HepG2 (cell line): Measurements from ENCODE around the gene PSMB11. TPM values are rescaled to one million over a fixed set of nuclear protein-coding genes. Genes with fewer than 3 reads are reported as not detected.

Source experiments
- HNF1B ChIP-seq: sonication (generic); formaldehyde crosslinking; IDR thresholded peaks from 2 replicates; pipeline ENCODE4 v1.5.1; 2020; ENCODE audit warnings: mild to moderate bottlenecking, moderate library complexity, missing genetic modification reagents
- IRF1 ChIP-seq: sonication (generic); formaldehyde crosslinking; IDR thresholded peaks from 2 replicates; pipeline ENCODE4 v1.4.0; 2020; ENCODE audit warnings: low read depth, mild to moderate bottlenecking, missing genetic modification reagents
- NAIF1 ChIP-seq: sonication (generic); formaldehyde crosslinking; IDR thresholded peaks from 2 replicates; pipeline ENCODE4 v1.5.0; 2020; ENCODE audit warnings: mild to moderate bottlenecking, missing genetic modification reagents, borderline replicate concordance
- RCOR2 ChIP-seq: IDR thresholded peaks from 2 replicates; pipeline ENCODE4 v1.6.1; 2016; ENCODE audit warnings: missing biosample characterization, missing genetic modification reagents
- SIN3A ChIP-seq: IDR thresholded peaks from 2 replicates; pipeline ENCODE4 v1.6.1; 2011; ENCODE audit warnings: low read depth, mild to moderate bottlenecking, control low read depth, low read length, borderline replicate concordance
- TFDP2 ChIP-seq: sonication (generic); formaldehyde crosslinking; IDR thresholded peaks from 2 replicates; pipeline ENCODE4 v1.4.0; 2020; ENCODE audit warnings: missing genetic modification reagents
- ZFP36L2 ChIP-seq: sonication (generic); formaldehyde crosslinking; IDR thresholded peaks from 2 replicates; pipeline ENCODE4 v1.4.0; 2020; ENCODE audit warnings: missing genetic modification reagents
- ZNF331 ChIP-seq: sonication (generic); formaldehyde crosslinking; IDR thresholded peaks from 2 replicates; pipeline ENCODE4 v1.4.0; 2020; ENCODE audit warnings: missing genetic modification reagents
- ZNF691 ChIP-seq: sonication (generic); formaldehyde crosslinking; IDR thresholded peaks from 2 replicates; pipeline ENCODE4 v1.4.0; 2020; ENCODE audit warnings: missing genetic modification reagents, low read depth, mild to moderate bottlenecking, borderline replicate concordance
- ZNF710 ChIP-seq: sonication (generic); formaldehyde crosslinking; IDR thresholded peaks from 2 replicates; pipeline ENCODE4 v1.5.0; 2020; ENCODE audit warnings: mild to moderate bottlenecking, missing genetic modification reagents, borderline replicate concordance
- ZNF724P ChIP-seq: sonication (generic); formaldehyde crosslinking; IDR thresholded peaks from 2 replicates; pipeline ENCODE4 v1.8.0; 2022; ENCODE audit warnings: missing genetic modification reagents, borderline replicate concordance
- ZNF770 ChIP-seq: sonication (generic); formaldehyde crosslinking; IDR thresholded peaks from 2 replicates; pipeline ENCODE4 v1.5.0; 2020; ENCODE audit warnings: mild to moderate bottlenecking, missing genetic modification reagents
- ZNF776 ChIP-seq: sonication (generic); formaldehyde crosslinking; IDR thresholded peaks from 2 replicates; pipeline ENCODE4 v1.4.0; 2020; ENCODE audit warnings: mild to moderate bottlenecking, missing genetic modification reagents
- ZNF784 ChIP-seq: sonication (generic); formaldehyde crosslinking; IDR thresholded peaks from 2 replicates; pipeline ENCODE4 v1.5.1; 2020; ENCODE audit warnings: missing genetic modification reagents, mild to moderate bottlenecking, borderline replicate concordance
- polyA plus RNA-seq, 8 experiments: library from polyadenylated mRNA; depleted of rRNA in 3 of 8; stranded (reverse) in 7 of 8; unstranded in 1 of 8; fragments of >200 nt; fragmentation: Illumina TruSeq in 4 of 8; extraction: Trizol in 4 of 8; gene quantifications; 2 replicates each; pipeline versions ENCODE4 v1.2.1 to v1.2.3, GENCODE V29; 2011 to 2016; ENCODE audit warnings: low read depth in 4 of 8, missing spikeins in 1 of 8, mixed read lengths in 1 of 8; ENCODE audit not compliant: insufficient read depth in 1 of 8
- total RNA-seq, 5 experiments: library from RNA; depleted of rRNA; stranded (reverse); fragments of >200 nt; fragmentation: Illumina TruSeq; extraction: Trizol; gene quantifications; 2 replicates each; pipeline ENCODE4 v1.2.3, GENCODE V29; 2016; ENCODE audit warnings: low read depth in 1 of 5
- TF ChIP-seq, protein P1 (sequence below): sonication (generic); formaldehyde crosslinking; conservative IDR thresholded peaks from 2 replicates; pipeline ENCODE4 v1.8.0; 2022; ENCODE audit warnings: missing genetic modification reagents
- TF ChIP-seq, protein P2 (sequence below): sonication (generic); formaldehyde crosslinking; IDR thresholded peaks from 2 replicates; pipeline ENCODE4 v1.8.1; 2023; ENCODE audit warnings: mild to moderate bottlenecking, moderate library complexity, missing genetic modification reagents

Gene PSMB11
- total and polyA plus RNA-seq, 2 of the 13 experiments (the other 11 are each of a cell fraction or from before 2014, with no cell fraction given), result not detected

GRCh38 chr14:23052182-23052623 lies 10.2 kb downstream of the PSMB11 start (continued):
- TF ChIP-seq ZNF784 (CRISPR knock-in tag) (no peak), IRF1 (CRISPR knock-in tag) (no peak), ZNF770 (CRISPR knock-in tag) (no peak), RCOR2 (CRISPR knock-in tag) (no peak), ZFP36L2 (CRISPR knock-in tag) (no peak), ZNF691 (CRISPR knock-in tag) (0 out of 2 replicates have a peak, but pooled peaks have one; percentile 84), TFDP2 (CRISPR knock-in tag) (no peak), ZNF776 (CRISPR knock-in tag) (no peak), SIN3A (no peak), ZNF331 (CRISPR knock-in tag) (peak; percentile 42; the same call in 1 of the 2 replicates), ZNF724P (no peak), ZNF710 (CRISPR knock-in tag) (no peak), HNF1B (CRISPR knock-in tag) (0 out of 2 replicates have a peak, but pooled peaks have one; percentile 65), NAIF1 (CRISPR knock-in tag) (no peak)
- TF ChIP-seq, protein P1, sequence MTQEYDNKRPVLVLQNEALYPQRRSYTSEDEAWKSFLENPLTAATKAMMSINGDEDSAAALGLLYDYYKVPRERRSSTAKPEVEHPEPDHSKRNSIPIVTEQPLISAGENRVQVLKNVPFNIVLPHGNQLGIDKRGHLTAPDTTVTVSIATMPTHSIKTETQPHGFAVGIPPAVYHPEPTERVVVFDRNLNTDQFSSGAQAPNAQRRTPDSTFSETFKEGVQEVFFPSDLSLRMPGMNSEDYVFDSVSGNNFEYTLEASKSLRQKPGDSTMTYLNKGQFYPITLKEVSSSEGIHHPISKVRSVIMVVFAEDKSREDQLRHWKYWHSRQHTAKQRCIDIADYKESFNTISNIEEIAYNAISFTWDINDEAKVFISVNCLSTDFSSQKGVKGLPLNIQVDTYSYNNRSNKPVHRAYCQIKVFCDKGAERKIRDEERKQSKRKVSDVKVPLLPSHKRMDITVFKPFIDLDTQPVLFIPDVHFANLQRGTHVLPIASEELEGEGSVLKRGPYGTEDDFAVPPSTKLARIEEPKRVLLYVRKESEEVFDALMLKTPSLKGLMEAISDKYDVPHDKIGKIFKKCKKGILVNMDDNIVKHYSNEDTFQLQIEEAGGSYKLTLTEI, result no peak
- TF ChIP-seq, protein P2, sequence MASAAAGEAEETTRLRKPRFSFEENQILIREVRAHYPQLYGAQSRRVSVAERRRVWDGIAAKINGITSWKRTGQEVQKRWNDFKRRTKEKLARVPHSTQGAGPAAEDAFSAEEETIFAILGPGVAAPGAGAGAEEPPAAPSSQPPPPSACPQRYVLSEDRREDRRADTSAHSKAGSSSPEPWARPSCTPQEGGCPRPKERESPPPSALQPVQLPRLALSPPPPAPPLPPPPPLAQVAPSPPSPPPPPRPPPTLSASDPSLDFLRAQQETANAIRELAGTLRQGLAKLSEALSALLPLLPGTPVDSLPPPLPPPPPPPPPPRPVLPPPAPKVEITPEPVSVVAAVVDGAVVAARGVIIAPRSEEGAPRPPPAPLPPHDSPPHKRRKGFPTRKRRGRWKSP (CRISPR knock-in tag), result no peak
